ENCODE results near the gene MYADML2.
A peak's percentile ranks its signal among the peaks of the same experiment; 100 is the strongest.

The MYADML2 gene

DNA sequence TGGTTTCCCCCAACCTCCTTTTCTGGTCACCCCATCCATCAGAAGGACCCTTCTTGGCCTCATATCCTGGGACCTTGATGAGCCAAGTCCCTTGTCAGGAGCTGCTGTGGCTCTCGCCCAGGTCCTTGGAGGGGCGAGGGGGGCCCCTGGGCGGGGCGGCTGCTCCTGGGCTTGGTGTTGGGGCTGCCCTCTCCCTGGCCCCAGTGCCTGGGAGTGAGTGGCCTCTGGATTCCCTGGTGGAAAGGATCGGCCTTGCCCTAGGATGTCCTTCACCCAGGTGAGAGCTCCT, 20.2 kb upstream of the MYADML2 start:
- Mint-ChIP-seq H3K27ac (no peak overlapping the region), H3K36me3 (ENCODE audit: low read depth) (no peaks in the 10 kb centered on the region), H3K27me3 (ENCODE audit: low read depth) (peaks cover 29% of the 10 kb centered on the region), H3K4me3 (no peak overlapping the region), H3K9me3 (no peaks in the 10 kb centered on the region), H3K4me1 (ENCODE audit: low read depth) (peaks cover 3% of the 10 kb centered on the region)

DNA sequence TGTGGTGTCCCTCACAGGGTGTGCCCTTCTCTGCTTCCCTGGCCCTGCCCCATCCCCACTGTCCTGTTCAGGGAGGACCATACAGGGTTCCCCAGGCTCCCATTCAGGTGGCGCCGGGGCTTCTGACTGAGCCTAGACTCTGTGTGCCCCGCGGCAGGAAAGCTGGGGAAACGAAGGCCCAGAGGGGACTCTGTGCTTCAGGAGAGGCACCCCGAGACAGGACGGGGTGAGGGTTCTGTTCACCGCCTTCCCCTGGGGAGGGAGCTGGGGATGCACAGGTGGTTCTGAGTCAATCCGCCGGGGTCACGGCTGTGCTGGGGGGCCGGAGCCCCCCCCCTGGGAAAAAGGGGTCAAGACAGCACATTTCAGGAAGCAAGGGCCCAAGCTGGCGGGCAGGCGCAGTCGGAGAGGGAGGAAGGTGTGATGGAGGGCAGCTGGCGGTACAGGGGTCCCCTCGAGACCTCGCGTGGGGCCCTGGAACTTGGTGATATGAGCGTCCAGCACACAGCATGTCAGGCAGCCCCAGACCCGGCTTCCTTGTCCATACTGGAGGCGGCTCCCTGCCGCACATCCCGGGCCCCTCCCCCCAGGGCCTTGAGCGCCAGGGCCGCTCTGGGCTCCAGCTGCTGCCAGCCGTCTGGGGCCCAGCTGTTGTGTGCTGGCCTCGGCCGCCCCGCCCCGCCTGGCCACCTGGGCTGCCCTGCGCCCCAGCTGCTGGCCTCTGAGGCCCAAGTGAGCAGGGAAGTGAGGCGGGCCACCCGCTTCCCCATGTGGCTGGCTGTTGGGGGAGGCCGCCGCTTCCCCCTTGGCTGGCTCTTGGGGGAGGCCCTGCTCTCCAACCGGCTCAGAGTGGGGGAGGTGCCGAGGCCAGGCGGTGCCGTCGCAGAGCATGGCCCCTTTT, 19.6 kb upstream of the MYADML2 start:
- H3K27ac Mint-ChIP-seq = no peak overlapping the region

DNA sequence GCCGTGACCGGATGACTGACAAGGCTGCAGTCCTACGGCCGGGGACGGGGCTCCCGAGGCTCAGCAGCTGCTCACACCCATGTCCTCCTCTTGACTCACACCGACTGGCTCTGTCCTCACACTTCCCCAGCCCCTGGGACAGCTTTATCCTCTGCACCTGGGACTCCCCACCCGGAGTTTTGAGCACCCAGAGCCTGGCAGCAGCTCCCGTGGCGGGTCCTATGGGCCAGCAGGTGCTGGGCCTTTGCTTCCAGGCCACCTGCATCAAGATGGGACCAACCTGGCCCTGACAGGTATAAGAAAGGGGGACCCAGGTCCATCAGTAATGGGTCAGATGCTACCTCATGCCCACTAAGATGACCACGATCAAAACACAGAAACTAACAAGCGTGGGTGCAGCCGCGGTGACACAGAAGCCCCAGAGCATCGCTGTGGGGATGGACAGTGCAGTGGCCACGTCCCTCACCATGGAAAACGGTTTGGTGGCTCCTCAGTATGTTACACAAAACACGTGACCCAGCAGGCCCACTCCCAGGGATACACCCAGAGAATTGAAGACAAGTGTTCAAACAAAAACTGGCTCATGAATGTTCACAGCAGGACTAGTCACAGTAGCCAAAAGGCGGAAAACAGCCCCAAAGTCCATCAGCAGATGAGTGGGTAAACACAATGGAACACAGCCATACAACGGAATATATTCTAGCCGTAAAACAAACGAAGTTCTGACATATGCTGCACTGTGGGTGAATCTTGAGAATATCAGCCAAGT, 17.2 kb upstream of the MYADML2 start:
- Mint-ChIP-seq H3K9me3 (no peaks in the 10 kb centered on the region), H3K27me3 (ENCODE audit: low read depth) (peaks cover 31% of the 10 kb centered on the region), H3K4me1 (ENCODE audit: low read depth) (peaks cover 3% of the 10 kb centered on the region), H3K4me3 (no peak overlapping the region), H3K27ac (no peak overlapping the region), H3K36me3 (ENCODE audit: low read depth) (no peaks in the 10 kb centered on the region)

More for the DNA sequence above, 19.6 kb upstream of the MYADML2 start:
- Mint-ChIP-seq H3K36me3 (ENCODE audit: low read depth) (no peaks in the 10 kb centered on the region), H3K4me3 (no peak overlapping the region), H3K4me1 (ENCODE audit: low read depth) (peaks cover 3% of the 10 kb centered on the region), H3K27me3 (ENCODE audit: low read depth) (peaks cover 31% of the 10 kb centered on the region), H3K9me3 (no peaks in the 10 kb centered on the region)

DNA sequence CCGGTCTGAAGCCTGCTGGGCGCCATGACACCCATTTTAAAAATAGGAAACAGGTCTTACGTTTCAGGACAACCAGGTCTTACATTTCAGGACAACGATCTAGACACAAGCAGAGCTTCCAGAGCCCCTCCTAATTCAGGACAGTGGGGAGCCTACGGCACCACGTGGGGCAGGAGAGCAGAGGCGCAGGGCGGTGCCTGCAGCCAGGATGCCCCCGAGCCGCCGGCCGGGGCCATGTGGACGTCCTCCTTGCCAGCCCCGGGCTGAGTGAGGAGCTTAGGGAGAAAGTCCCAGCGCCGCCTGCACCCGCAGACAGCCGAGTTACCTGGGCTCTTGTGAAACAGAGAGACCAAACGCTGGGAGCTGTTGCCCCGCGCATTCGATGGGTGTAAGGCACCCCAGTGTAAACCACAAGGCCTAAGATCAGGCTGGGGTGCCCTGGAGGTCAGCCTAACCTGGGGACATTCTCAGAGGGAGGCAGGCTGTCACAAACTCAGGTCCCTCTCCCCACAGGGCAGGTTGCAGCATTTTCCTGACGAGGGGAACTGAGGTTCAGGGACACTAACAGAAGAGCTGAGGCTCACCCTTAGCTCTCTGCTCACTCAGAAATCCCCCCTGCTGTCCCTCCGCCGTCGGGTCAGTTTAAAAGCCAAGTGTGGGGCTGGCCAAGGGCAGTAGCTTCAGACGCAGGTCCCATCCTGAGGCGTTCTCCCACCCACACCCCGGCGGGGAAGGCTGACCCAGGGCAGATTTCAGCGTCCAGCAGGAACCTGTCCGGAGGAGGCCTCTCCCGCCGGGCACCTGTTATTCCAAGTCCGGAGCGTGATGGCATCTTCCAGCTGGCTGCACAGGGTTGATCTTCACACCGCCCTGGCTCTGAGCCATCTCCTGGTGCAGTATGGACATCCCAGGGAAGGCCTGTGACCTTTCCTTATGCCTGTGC, 15.7 kb upstream of the MYADML2 start:
- H3K4me1 Mint-ChIP-seq (ENCODE audit: low read depth) = no peaks in the 10 kb centered on the region
- H3K27ac Mint-ChIP-seq = no peak overlapping the region
- H3K9me3 Mint-ChIP-seq = no peaks in the 10 kb centered on the region
- H3K36me3 Mint-ChIP-seq (ENCODE audit: low read depth) = no peaks in the 10 kb centered on the region
- peak overlapping the region; percentile 17 for H3K4me3 Mint-ChIP-seq
- peaks cover 45% of the 10 kb centered on the region for H3K27me3 Mint-ChIP-seq (ENCODE audit: low read depth)

DNA sequence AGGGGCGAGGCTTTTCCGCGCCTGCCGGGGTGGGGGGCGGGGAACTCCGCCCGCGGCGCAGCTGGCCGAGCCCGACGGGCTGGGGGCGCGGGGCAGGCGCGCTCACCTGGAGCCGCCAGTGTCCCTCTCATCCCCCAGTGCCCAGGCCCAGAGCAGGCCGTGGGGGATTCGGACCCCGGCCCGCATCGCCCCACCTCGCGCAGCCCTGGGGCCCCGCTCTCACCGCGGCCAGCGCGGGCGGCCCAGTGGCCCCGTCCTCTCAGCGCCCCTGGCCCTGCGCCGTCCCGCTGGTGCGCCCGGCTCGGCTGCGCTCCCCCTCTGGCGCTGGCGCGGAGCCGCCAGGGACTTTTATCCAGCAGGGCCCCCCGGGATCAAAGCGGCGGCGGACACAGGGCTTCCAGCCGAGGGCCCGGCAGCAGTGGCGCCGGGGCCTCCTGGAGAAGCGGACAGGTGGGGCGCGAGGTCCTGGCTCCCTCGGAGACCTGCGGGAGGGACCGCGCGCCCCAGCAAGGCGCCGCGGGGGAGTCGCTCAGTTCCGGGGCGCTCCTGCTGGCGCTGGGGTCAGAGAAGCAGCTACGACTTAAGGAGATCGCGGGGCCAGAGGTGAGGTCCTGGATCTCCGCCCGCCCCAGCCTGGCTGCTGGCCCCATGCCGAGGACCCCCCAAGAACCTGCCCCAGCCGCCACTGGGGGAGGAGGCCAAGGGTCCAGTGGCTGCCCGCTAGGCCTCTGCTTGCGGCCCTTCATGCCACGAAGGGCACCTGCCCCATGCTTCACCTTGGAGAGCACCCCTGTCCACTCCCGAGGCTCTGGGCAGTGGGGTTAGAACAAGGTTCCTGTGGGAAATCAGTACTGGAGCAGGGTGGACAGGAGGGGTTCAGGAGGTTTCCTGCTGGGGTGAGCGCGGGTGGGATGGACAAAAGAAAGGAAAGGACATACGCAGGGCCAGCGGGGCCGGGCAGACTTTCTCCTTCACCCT, 14.8 kb upstream of the MYADML2 start:
- Mint-ChIP-seq H3K36me3 (ENCODE audit: low read depth) (no peaks in the 10 kb centered on the region), H3K27ac (no peak overlapping the region), H3K27me3 (ENCODE audit: low read depth) (peaks cover 51% of the 10 kb centered on the region), H3K9me3 (no peaks in the 10 kb centered on the region), H3K4me3 (peak overlapping the region; percentile 17), H3K4me1 (ENCODE audit: low read depth) (no peaks in the 10 kb centered on the region)

DNA sequence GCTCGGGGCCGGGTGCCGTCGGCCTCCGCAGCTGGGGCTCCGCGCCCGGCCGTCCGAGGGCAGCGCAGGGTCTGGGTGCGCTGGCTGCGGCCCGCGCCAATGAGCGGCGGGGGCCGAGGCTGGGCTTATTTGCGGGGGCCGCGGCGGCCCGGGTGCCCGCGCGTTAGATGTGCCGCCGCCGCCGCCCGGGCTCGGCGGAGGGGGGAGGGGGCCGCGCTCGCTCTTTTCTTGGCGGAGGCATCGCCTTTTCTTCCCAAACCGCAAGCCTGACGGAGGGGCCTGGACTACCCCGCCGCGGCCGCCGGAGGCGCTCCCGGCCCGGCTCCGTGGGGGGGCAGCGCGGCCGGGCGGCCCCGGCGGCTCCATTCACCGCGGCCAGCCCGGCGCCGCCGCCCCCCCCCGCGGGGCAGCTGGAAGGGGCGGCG, 14.1 kb upstream of the MYADML2 start, which contains the start of gene NOTUM:
NOTUM (minus strand) TSS at position 101 of the 425 bp plus-strand sequence. CDS start 278 bp downstream, outside the sequence.
- Mint-ChIP-seq H3K27ac (no peak within 1 kb of the TSS), H3K27me3 (ENCODE audit: low read depth) (peaks cover 51% of the 10 kb centered on the region), H3K4me1 (ENCODE audit: low read depth) (no peaks in the 10 kb centered on the region), H3K9me3 (no peaks in the 10 kb centered on the region), H3K36me3 (ENCODE audit: low read depth) (no peaks in the 10 kb centered on the region), H3K4me3 (no peak within 1 kb of the TSS)

DNA sequence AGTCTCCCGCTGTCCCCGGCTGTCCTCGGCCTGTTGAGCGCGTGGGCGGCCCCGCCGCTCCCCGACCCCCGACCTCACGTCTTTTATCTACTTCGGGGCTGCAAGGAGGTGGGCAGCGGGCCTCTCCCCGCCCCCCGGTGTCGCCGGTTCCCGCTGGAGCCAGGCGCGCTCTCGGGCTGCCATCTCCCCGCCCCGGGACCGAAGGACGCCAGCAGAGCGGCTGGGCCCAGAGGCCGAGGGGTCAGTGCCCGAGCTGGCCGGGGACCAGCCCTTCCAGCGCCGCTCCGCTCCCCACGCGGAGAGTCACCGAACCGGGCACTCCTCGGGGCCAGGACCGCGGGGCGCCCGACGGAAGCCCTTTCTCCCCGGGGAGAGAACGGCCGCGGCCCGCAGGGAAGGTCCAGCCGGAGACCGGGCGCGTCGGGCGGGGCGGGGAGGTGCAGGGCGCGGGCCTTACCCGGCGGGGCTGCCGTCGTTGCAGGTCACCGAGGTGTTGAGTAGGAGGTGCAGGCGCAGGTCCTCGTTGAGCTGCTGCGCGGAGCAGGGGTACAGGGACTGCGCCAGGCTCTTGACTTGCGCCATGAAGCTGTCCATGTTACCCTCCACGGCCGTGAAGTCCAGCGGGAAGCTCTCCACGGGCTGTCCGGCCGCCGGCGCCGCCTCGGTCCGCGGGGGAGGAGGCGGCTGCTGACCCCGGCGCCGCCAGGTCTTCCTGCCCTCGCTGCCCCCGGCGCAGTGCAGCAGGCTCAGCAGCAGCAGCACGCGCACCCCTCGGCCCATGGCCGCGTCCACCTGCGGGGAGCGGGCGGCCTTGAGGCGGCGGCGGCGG, 13.3 kb upstream of the MYADML2 start:
- H3K27ac Mint-ChIP-seq = no peak overlapping the region
- no peak overlapping the region for H3K4me3 Mint-ChIP-seq
- no peaks in the 10 kb centered on the region for H3K36me3 Mint-ChIP-seq (ENCODE audit: low read depth)
- H3K4me1 Mint-ChIP-seq (ENCODE audit: low read depth) = no peaks in the 10 kb centered on the region
- H3K9me3 Mint-ChIP-seq = no peaks in the 10 kb centered on the region
- H3K27me3 Mint-ChIP-seq (ENCODE audit: low read depth) = peaks cover 51% of the 10 kb centered on the region

DNA sequence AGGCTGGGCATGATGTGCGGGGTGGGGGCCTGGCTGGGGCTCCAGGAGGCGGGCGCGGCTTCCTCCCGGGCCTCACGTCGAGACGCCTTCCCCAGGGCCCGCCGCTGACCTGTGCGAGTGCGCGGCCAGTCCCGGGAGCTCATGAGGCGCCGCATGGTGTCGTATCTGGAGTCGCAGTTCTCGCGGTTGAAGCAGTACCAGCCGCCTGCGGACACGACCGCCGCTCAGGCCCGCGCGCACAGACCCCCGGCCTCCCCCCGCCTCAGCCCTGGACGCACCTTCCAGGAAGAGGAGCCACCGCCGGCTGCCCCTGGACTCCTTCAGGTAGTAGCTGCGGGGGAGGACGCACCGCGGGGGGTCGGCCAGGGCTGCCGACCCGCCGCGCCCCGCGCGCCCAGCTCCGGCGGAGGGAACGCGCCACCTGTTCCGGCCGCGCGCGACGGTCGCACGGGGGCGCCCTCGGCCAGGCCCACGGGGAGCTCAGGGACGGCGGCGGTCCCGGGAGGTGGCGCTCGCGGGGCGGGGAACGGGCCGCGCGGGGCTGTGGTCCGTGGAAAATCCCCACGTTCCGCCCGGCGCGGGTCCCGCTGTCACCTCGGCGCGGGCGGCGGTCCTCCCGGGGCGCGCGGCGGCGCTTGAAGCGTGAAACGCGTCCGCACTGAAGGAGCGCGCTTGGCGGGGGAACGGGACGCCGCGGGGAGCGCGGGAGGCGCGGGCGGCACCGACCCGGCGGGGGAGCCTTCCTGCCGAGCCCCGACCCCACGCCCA, 12.5 kb upstream of the MYADML2 start:
- Mint-ChIP-seq H3K27me3 (ENCODE audit: low read depth) (peaks cover 46% of the 10 kb centered on the region), H3K4me3 (peak overlapping the region; percentile 51), H3K9me3 (no peaks in the 10 kb centered on the region), H3K4me1 (ENCODE audit: low read depth) (no peaks in the 10 kb centered on the region), H3K27ac (no peak overlapping the region), H3K36me3 (ENCODE audit: low read depth) (no peaks in the 10 kb centered on the region)

DNA sequence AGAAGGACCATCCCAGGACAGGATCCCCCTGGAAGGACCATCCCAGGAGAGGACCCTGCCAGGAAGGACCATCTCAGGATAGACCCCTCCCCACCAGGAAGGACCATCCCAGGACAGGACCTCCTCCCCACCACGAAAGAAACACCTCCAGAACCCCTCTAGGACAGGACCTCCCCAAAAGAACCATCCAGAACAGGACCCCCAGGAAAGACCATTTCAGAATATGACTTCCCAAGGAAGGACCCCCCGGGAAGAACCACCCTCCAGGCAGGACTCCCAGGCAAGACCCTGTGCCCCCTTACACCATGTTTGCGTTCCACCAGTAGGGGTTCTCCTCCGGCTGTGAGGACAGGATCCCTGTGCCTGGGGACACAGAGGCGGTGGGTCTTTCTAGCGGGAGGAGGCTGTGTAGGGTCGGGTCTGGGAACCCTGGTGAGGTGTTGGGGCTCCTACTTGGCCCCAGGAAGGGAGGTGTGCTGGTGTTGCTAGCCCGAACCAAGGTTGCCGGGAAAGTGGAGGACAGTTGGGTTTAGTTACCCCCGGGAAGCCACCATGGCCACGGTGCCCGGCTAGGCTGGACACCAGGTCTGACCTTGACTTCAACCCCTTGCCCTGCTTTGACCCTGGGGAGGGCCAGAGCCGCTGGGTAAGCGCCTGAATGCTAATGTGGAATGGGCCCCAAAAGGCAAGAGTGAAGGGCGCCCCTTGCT, 11.8 kb upstream of the MYADML2 start:
- Mint-ChIP-seq H3K4me1 (ENCODE audit: low read depth) (no peaks in the 10 kb centered on the region), H3K9me3 (no peaks in the 10 kb centered on the region), H3K27ac (no peak overlapping the region), H3K27me3 (ENCODE audit: low read depth) (peaks cover 38% of the 10 kb centered on the region), H3K4me3 (peak overlapping the region; percentile 51), H3K36me3 (ENCODE audit: low read depth) (no peaks in the 10 kb centered on the region)

DNA sequence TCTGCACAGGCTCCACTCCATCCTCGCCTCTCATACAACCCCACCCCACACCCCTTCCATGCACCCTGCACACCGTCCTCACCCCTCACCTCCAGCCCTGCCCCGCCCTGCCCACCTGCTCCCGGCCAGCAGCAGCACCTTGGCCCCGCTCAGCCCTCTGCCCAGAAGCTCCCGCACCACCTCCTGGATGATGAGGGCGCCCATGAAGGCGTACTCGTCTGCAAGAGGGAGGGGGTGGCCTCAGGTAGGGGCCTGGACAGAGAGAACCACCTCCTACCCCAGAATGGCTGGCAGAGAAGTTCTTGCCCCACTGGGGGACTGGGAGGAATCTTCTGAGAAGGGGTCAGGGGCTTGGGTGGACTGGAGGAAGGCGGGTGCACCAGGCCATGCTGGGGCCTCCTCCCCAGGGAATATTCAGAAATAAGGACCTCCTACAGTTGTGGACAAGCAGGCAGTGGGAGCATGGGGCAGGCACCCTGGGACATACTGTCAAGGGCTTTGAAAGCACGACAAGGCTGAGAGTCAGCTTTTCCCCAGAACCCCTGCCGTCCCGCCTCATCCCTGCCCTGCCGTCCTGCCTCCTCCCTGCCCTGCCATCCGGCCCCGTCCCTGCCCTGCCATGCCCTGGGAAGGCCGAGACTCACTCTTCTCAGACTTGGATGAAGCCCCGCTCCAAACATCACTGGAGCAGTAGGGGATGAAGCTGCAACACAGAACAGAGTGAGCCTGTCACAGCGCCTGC, 10.8 kb upstream of the MYADML2 start:
- peak overlapping the region; percentile 22 for H3K4me3 Mint-ChIP-seq
- H3K27me3 Mint-ChIP-seq (ENCODE audit: low read depth) = peaks cover 29% of the 10 kb centered on the region
- no peaks in the 10 kb centered on the region for H3K9me3 Mint-ChIP-seq
- no peaks in the 10 kb centered on the region for H3K4me1 Mint-ChIP-seq (ENCODE audit: low read depth)
- no peak overlapping the region for H3K27ac Mint-ChIP-seq
- H3K36me3 Mint-ChIP-seq (ENCODE audit: low read depth) = no peaks in the 10 kb centered on the region
